ENCODE measurements around the gene C2orf49. TPM values are rescaled to one million over a fixed set of nuclear protein-coding genes. Genes with fewer than 3 reads are reported as not detected.

The C2orf49 gene
- total and polyA plus RNA-seq, 9 of the 15 experiments (the other 6 are each of a cell fraction or from before 2014, with no cell fraction given), result 17.9 to 38.2 (median 25.6) TPM

DNA sequence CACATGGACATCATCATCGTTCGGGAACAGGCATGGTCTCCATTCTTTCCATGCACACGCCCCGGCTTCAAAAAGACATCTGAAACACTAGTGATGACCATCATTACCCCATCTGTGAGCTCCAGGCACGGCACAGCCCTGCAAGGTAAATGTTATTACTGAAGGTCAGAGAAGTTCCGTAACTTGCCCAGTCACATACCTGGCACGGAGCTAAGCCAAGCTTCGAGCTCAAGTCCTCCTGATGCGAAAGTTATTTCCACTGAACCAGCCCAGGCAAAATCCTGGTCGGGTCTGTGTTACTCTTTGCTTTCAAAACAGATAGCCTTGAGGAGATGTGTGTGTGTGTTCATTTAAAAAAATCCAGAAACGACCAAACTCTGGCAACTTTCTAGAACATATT is 38.7 kb downstream of the C2orf49 start:
- H3K4me2 ChIP-seq (ENCODE audit: insufficient read depth, low read length), result no peak overlapping the region
- H3K4me1 ChIP-seq (replicated peaks in 1 of 2; ENCODE audit: control insufficient read depth in 2 of 2, insufficient read depth in 2 of 2, low read length in 2 of 2), result peaks cover 0 to 15% of the 10 kb centered on the region in 2 experiments; a peak in 3 of 5 replicates
- 82% methylated on average over 11 of the region's 11 CpGs for WGBS (ENCODE audit: insufficient coverage, low coverage, missing lambda C conversion rate)
- no peaks in the 10 kb centered on the region for H3K79me2 ChIP-seq (ENCODE audit: control insufficient read depth, insufficient read depth, low read length)
- ChIA-PET CTCF (ENCODE audit: low intra/inter-chr PET ratio) (no interaction called here), POLR2A (interaction anchor here (1.3 kb wide), 1 partner anchor 12 kb away, joined by 3 read pairs; no protein-coding TSS in a partner anchor)
- no peaks in the 10 kb centered on the region for H3K9me3 ChIP-seq (replicated peaks; ENCODE audit: control insufficient read depth, insufficient read depth, low read depth, low read length)
- ATAC-seq (no peak), FAIRE-seq (no peak), DNase-seq (ENCODE audit: extremely low read depth in 1 of 4, low spot score in 3 of 4) (no peak)
- H3K27ac ChIP-seq (ENCODE audit: extremely low read depth, low read depth, low read length), result no peak overlapping the region
- H3K9me1 ChIP-seq (ENCODE audit: control insufficient read depth, insufficient read depth, low read length), result no peaks in the 10 kb centered on the region
- TF ChIP-seq EP300 (IDR thresholded peaks at IDR 0.05; ENCODE audit: low read length), result no peak
- TF ChIP-seq PHF20 (IDR thresholded peaks at IDR 0.05; ENCODE audit: partially characterized antibody), result no peak
- intact Hi-C loops (cut with micrococcal nuclease) (no loop called here), in situ Hi-C loops (cut with MboI) (no loop called here)
- H3K36me3 ChIP-seq (ENCODE audit: control insufficient read depth, insufficient read depth, low read length), result peaks cover 48% of the 10 kb centered on the region; the same call in 2 of the 3 replicates
- no peaks in the 10 kb centered on the region for H3K27me3 ChIP-seq (ENCODE audit: control insufficient read depth in 2 of 2, insufficient read depth in 2 of 2, low read length in 2 of 2)
- H4K20me1 ChIP-seq (replicated peaks; ENCODE audit: control insufficient read depth, insufficient read depth, low read length), result no peaks in the 10 kb centered on the region
- no peak overlapping the region for H3K9ac ChIP-seq (ENCODE audit: insufficient read depth in 1 of 2, low read depth in 2 of 2, low read length in 2 of 2)
- no TSS peak for BruUV-seq (replicated peaks)
- H2AFZ ChIP-seq (ENCODE audit: low read depth, low read length), result no peak overlapping the region
- H3K4me3 ChIP-seq, result no peak overlapping the region

DNA sequence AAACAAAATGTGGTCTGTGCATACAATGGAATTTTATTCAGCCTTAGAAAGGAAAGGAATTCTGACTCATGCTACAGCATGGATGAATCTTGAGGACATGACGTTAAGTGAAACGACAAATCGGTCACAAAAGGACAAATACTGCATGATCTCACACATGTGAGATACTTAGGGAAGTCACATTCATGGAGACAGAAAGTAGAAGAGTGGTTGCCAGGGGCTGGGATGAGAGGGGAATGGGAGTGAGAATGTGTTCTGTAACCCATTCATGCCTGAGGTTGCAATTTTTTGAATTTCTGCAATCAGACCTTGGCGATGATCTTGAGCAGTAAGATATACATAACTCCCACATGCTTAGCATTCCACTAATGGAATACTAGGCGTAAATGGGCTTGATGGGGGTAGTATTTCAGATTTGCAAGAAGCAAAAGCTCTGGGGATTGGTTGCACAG is 39.5 kb downstream of the C2orf49 start:
- no peak for DNase-seq (ENCODE audit: extremely low read depth in 1 of 4, low spot score in 3 of 4)
- BruUV-seq (replicated peaks), result no TSS peak
- ChIA-PET CTCF (ENCODE audit: low intra/inter-chr PET ratio) (no interaction called here), POLR2A (no interaction called here)
- Histone ChIP-seq H3K4me3 (no peak overlapping the region), H3K9me3 (replicated peaks; ENCODE audit: control insufficient read depth, insufficient read depth, low read depth, low read length) (no peaks in the 10 kb centered on the region), H3K79me2 (ENCODE audit: control insufficient read depth, insufficient read depth, low read length) (no peaks in the 10 kb centered on the region), H3K36me3 (ENCODE audit: control insufficient read depth, insufficient read depth, low read length) (peaks cover 46% of the 10 kb centered on the region; the same call in 2 of the 3 replicates), H3K9me1 (ENCODE audit: control insufficient read depth, insufficient read depth, low read length) (no peaks in the 10 kb centered on the region), H3K4me2 (ENCODE audit: insufficient read depth, low read length) (no peak overlapping the region), H3K27me3 (ENCODE audit: control insufficient read depth in 2 of 2, insufficient read depth in 2 of 2, low read length in 2 of 2) (no peaks in the 10 kb centered on the region), H3K4me1 (replicated peaks in 1 of 2; ENCODE audit: control insufficient read depth in 2 of 2, insufficient read depth in 2 of 2, low read length in 2 of 2) (peaks cover 0 to 20% of the 10 kb centered on the region in 2 experiments; a peak in 3 of 5 replicates), H3K9ac (ENCODE audit: insufficient read depth in 1 of 2, low read depth in 2 of 2, low read length in 2 of 2) (no peak overlapping the region), H4K20me1 (replicated peaks; ENCODE audit: control insufficient read depth, insufficient read depth, low read length) (no peaks in the 10 kb centered on the region), H3K27ac (ENCODE audit: extremely low read depth, low read depth, low read length) (no peak overlapping the region), H2AFZ (ENCODE audit: low read depth, low read length) (no peak overlapping the region)
- intact Hi-C loops (cut with micrococcal nuclease), result no loop called here
- TF ChIP-seq, protein P1, sequence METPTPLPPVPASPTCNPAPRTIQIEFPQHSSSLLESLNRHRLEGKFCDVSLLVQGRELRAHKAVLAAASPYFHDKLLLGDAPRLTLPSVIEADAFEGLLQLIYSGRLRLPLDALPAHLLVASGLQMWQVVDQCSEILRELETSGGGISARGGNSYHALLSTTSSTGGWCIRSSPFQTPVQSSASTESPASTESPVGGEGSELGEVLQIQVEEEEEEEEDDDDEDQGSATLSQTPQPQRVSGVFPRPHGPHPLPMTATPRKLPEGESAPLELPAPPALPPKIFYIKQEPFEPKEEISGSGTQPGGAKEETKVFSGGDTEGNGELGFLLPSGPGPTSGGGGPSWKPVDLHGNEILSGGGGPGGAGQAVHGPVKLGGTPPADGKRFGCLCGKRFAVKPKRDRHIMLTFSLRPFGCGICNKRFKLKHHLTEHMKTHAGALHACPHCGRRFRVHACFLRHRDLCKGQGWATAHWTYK (CRISPR knock-in tag; IDR thresholded peaks at IDR 0.05), result no peak
- TF ChIP-seq NCOA6 (IDR thresholded peaks at IDR 0.05) (no peak), PHF21A (IDR thresholded peaks at IDR 0.05; ENCODE audit: borderline replicate concordance, low read depth) (no peak), KLF1 (tag; IDR thresholded peaks at IDR 0.05) (no peak), U2AF1 (optimal IDR thresholded peaks at IDR 0.05; ENCODE audit: low read depth, low read length) (no peak), PYGO2 (tag; IDR thresholded peaks at IDR 0.05) (no peak)
- TF ChIP-seq, protein P2, sequence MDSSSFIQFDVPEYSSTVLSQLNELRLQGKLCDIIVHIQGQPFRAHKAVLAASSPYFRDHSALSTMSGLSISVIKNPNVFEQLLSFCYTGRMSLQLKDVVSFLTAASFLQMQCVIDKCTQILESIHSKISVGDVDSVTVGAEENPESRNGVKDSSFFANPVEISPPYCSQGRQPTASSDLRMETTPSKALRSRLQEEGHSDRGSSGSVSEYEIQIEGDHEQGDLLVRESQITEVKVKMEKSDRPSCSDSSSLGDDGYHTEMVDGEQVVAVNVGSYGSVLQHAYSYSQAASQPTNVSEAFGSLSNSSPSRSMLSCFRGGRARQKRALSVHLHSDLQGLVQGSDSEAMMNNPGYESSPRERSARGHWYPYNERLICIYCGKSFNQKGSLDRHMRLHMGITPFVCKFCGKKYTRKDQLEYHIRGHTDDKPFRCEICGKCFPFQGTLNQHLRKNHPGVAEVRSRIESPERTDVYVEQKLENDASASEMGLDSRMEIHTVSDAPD (CRISPR knock-in tag; IDR thresholded peaks at IDR 0.05), result no peak
- ATAC-seq, result no peak
- FAIRE-seq, result no peak
- 91% methylated on average over 5 of the region's 5 CpGs for WGBS (ENCODE audit: insufficient coverage, low coverage, missing lambda C conversion rate)
- in situ Hi-C loops (cut with MboI), result no loop called here

Measured in K562 (cell line).